Stimulated activated CD4-positive, alpha-beta T cell treated with anti-CD3 and anti-CD28 coated beads, Interleukin-15, amount 100 ng/mL, for 1 hour (primary cell): Measurements from ENCODE around the gene TOM1L2.
"Not testable (repeated sequence)": the region's sequence is repeated elsewhere in the genome, so short reads cannot be mapped to it uniquely, and the experiment has no call there.

Source experiments
- DNase-seq, 2 donors: peaks; one replicate each; pipeline ENCODE4 v3.0.0-alpha.2; 2020; ENCODE audit warnings: low read depth in 1 of 2, low spot score in 1 of 2

TOM1L2 gene

DNA sequence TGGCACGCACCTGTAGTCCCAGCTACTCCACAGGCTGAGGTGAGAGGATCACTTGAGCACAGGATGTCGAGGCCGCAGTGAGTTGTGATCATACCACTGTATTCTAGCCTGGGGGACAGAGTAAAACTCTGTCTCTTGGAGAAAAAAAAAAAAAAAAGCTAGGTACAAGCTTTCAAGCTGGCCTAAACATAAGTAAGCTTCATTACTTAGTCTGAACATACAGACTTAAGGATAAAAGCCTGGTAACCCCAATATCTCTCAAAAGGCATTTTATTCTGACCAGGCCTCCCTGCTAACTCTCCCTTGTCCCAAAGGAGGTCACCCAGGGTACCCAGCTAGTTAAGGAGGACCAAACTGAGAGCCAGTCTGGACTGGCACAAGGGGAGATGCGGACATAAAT, 46.2 kb downstream of the TOM1L2 start:
- no peak for DNase-seq

- DNase-seq = no peak
Observed at GRCh38 chr17:17924857-17925250, 47.3 kb downstream of the TOM1L2 start.

- DNase-seq = no peak
Observed at GRCh38 chr17:17924131-17924856, 47.9 kb downstream of the TOM1L2 start.

- no peak for DNase-seq
Observed at GRCh38 chr17:17922070-17922614, 50.1 kb downstream of the TOM1L2 start.

DNA sequence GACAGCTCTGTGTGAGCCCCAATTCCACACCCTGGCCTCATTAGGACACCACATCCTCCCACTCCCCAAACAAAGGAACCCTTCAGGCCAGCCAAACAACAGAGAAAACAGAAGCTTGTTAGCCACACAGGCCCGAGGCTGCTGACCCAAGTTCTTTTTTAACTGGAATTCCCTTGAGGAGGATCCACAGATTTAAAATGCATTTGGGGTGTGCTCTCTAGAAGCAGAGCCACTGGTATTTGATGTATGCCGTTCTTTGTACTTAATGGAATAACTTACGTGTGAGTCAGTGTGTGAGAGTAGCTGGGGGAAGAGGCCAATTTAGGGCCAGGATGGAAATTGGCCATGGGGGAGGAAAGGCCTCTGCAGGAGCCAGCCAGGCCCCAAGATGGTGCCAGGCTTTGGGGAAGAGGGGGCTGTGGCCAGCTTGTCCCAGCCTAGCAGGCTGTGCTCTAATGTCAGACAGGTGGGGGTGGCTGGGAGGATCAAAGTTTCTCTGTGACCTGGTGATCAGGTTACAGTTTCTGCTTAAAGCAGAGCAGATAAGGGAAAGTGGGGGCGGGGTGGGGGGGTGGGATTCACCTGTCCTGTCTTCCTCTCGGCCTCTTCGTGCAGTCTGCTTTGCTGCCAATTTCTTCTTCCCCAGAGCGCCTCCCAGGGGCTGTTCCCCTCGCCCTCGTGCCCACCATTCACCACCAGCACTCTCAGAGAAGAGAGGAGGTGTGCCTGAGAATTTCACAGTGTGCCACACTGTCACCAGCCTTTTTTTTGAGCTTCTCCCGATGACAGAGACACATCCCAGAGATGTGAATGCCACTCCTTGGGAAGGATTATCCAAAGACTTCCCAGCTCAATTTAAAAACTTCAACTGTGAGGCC, 50.8 kb downstream of the TOM1L2 start:
- DNase-seq = no peak

DNA sequence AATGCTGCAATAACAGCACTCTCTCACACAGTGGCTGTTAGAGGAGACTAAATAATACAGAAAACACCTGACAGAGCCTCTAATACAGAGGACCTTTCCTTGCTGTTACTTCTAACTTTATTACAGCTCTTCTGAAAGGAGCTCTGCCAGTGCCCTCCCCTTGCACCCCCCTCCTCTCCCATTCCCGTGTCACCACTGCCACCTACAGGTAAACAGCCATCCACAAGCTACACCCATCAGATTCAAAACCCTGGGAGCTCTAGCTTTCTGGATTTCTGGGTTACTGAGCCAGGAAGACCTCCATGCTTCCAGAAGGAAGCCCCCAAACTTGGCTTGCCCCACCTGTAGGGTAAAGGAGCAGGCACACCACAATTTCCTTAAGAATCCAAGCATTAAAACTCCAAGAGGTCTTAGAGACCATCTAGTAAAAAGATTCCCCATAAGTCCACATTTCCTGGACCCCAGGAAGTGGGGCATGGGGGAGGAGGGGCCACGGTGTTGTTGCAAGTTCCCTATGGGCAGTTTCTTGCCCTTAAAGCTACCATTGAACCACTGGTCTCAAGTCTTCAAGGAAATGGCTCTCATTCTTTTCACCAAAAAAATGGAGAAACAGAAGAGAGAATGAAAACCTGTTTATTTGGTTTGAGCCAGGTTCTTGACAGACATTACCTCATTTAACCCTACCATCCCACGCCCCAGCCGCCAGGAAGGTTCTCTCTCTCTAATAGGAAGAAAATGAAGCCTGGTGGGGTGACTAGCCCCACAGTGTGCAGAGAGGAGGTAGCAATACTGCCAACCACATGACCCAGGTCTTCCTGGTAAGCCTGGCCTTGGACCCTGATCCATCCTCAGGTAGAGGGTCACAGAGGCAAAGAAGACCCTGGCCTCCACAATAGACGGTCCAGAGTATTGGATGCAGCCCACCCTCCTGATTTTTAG, 52.8 kb downstream of the TOM1L2 start:
- peak; percentile 26 to 35 for DNase-seq

- no peak for DNase-seq
Observed at GRCh38 chr17:17917394-17917793, 54.8 kb downstream of the TOM1L2 start.

- no peak for DNase-seq
Observed at GRCh38 chr17:17915183-17915582, 57.0 kb downstream of the TOM1L2 start.

- peak in 1 of 2 donors; percentile 1 for DNase-seq
Observed at GRCh38 chr17:17913695-17914332, 58.4 kb downstream of the TOM1L2 start.

DNA sequence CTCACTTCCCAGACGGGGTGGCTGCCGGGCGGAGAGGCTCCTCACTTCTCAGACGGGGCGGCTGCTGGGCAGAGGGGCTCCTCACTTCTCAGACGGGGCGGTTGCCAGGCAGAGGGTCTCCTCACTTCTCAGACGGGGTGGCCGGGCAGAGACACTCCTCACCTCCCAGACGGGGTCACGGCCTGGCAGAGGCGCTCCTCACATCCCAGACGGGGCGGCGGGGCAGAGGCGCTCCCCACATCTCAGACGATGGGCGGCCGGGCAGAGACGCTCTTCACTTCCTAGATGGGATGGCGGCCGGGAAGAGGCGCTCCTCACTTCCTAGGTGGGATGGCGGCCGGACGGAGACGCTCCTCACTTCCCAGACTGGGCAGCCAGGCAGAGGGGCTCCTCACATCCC, 59.9 kb downstream of the TOM1L2 start:
- DNase-seq = not testable (repeated sequence)

DNA sequence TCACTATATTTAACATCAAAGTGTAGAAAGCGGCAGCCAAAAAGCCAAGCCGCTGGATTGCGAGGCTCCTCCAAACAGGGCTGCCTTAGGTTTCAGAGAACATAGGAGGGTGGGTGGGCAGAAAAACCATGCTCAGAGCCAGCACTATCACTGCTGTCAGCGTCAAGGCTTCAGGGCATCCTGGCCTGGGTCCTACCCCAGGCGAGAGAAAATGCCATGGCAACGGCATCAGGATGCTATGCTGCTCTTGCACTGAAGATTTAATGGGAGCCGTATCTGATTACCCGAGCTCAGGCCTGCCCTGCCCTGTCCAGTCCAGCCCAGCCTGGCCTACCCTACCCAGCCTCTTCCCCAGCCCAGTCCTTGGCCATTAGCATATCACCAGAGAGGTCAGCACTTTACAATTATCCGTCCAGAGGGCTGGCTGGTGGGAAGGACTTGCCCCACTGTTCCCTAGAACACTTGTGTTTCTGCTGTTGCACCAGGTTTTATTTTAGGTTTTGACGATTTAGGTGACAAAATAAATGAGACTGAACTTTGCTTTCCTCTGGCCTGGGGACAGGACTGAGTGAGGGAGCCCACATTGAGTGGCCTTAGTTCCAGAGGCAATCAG, 61.1 kb downstream of the TOM1L2 start:
- no peak for DNase-seq

DNA sequence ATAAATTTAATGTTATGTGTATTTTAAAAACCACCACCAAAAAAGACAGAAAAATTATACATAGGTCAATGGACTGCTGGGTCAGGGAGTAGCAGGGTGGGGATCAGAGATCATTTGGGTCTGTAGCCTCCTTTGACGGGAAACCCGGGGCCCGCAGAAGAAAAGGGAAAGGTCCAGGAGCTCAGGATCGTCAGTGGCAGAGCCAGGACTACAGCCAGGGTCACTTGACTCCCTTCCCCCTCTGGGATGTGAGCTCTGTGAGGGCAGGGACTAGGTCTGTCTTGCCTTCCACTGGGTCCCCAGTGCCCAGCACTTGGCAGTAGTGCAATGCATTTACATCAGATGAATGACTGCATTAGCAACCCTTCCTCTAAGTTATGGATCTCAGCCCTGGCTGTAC, 62.1 kb downstream of the TOM1L2 start:
- DNase-seq = no peak

DNA sequence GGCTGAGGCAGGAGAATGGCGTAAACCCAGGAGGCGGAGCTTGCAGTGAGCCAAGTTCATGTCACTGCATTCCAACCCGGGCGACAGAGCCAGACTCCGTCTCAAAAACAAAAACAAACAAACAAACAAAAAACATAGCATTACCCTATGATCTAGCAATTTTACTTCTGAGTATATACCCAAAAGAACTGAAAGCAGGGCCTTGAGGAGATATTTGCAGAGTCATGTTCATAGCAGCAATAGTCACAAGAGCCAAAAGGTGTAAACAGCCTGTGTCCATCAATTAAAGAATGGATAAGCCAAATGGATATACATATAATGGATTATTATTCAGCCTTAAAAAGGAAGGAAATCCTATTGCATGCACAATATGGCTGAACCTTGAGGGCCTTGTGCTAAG, 63.1 kb downstream of the TOM1L2 start:
- DNase-seq = no peak

DNA sequence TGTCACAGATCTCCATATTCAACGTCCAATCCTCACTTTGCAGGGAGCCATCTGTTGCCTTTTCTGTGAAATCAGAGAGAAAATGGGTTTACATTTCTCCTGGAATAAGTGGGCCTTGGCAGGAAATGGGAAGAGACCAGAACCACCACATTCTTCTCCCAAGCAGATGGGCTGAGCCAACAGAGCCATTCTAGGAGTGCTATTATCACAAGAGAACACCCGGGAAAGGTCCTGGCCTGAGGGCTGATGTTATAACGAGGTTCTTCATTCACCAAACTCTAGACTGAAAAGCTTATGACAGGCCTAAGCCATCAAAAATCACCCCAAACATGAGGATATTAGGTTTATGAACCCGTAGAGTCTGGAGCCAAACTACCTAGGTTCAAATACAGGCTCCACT, 64.7 kb downstream of the TOM1L2 start:
- DNase-seq = no peak

DNA sequence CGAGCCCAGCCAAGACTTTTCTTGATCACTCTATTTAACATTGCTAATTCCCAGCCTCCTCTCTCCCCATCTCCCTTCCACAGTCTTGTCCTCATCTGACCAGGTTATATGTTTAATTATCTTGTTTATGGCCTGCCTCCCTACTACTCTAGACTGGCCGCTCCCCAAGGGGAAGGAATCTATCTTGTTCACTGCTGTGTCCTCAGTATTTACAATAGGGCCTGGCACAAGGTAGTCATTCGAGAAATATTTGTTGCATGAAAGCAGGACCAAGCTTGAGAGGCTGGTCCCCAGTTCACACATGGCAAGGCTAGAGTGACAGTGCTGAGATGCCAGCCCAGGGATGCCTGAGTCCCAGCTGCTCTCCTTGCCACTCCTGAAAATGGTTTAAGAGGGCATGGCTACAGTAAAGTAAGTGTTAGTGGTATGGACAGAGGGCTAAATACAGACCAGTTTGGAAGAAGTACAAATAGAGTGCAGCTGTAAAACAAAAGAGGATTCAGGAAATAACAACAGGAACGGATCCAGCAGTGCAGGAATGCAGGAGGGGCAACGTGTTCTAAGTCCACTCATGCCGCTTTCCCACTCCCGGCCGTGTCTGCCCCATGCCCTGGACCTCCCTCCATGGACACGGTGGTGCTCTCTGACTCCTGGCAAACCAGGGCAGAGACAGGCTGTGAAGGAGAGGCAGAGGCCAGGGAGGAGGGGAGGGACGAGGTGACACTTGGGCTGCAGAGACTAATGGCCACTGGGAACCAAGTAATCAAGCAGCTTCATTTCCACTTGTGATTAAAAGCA, 65.6 kb downstream of the TOM1L2 start:
- DNase-seq = no peak

GRCh38 chr17:17905036-17905320, 67.2 kb downstream of the TOM1L2 start:
- no peak for DNase-seq

DNA sequence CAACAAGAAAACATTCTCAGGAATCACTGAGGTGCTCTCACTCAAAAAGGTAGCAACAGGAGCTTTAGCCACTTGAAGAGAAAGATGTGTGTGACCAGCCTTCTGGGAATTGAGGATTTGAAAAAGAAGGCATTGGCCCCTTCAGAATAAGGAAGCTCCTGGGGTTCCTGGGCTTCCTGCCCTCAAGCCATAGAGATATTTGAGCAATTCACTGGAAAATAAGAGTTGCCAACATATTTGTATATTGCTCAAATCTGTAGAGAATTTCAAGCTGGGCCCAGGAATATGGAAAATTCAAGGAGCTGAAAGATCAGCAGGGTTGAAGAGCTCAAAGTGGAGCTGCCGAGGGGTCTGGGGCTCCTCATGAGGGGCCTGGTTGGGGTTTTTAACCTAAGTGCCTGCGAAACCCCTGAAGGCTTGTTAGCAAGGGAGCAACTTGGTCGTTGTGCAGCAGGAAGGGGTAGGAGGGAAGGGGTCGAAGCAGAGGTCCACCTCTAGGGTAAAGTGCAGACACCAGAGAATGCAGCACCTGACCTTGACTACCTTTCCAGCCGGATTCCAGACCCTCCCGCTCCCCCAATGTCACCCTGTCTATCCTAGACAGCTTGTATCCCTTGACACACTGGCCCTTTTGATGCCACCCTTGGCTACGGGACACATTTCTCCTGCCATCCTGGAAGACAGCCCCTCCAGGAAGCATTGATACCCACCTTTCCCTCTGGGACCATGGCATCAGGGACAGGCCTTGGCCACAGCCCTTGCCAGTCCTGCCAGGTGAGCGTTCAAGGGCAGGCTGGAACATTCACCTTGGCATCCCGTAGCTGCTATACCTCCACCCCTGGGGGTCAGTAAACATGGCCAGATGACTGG, 67.8 kb downstream of the TOM1L2 start:
- no peak for DNase-seq

DNA sequence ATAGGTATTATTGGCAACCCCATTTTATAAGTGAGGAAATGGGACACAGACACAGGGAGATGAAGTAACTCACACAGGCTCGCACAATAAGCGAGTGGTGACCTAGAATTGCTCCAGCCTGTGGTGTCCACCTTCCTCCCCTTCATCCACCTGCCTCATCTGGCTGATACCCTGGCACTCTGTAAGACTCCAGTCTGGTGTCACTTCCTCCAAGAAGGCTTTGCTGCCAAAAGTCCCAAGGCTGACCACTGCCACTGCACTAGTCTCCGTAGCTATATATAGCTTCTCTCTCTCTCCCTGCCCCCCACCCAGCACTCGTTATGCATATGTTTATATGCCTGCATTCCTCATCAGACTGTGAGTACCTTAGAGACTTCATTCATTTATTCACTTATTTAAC, 69.3 kb downstream of the TOM1L2 start:
- DNase-seq = no peak

DNA sequence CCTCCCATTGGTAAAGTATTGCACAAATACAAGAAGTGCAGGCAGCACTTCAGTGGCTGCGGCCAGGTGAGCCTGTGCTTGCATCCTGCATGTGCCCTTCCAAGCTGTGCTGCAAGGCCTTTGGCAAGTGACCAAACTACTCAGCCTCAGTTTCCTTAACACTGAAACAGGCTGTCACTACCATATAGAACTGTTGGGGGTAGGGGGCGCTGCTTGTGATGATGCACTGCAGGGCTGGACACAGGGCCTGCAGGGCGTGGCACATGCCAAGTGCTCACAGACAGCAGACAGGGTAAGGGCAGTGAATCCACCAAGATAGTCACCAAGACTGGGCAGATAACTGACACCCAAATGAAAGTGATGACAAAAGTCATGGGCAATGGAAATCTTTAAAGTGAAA, 69.8 kb downstream of the TOM1L2 start:
- no peak for DNase-seq
